ENCODE results near the gene ARHGAP5.

Gene ARHGAP5, protein sequence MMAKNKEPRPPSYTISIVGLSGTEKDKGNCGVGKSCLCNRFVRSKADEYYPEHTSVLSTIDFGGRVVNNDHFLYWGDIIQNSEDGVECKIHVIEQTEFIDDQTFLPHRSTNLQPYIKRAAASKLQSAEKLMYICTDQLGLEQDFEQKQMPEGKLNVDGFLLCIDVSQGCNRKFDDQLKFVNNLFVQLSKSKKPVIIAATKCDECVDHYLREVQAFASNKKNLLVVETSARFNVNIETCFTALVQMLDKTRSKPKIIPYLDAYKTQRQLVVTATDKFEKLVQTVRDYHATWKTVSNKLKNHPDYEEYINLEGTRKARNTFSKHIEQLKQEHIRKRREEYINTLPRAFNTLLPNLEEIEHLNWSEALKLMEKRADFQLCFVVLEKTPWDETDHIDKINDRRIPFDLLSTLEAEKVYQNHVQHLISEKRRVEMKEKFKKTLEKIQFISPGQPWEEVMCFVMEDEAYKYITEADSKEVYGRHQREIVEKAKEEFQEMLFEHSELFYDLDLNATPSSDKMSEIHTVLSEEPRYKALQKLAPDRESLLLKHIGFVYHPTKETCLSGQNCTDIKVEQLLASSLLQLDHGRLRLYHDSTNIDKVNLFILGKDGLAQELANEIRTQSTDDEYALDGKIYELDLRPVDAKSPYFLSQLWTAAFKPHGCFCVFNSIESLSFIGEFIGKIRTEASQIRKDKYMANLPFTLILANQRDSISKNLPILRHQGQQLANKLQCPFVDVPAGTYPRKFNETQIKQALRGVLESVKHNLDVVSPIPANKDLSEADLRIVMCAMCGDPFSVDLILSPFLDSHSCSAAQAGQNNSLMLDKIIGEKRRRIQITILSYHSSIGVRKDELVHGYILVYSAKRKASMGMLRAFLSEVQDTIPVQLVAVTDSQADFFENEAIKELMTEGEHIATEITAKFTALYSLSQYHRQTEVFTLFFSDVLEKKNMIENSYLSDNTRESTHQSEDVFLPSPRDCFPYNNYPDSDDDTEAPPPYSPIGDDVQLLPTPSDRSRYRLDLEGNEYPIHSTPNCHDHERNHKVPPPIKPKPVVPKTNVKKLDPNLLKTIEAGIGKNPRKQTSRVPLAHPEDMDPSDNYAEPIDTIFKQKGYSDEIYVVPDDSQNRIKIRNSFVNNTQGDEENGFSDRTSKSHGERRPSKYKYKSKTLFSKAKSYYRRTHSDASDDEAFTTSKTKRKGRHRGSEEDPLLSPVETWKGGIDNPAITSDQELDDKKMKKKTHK (N-terminal part only)

DNA sequence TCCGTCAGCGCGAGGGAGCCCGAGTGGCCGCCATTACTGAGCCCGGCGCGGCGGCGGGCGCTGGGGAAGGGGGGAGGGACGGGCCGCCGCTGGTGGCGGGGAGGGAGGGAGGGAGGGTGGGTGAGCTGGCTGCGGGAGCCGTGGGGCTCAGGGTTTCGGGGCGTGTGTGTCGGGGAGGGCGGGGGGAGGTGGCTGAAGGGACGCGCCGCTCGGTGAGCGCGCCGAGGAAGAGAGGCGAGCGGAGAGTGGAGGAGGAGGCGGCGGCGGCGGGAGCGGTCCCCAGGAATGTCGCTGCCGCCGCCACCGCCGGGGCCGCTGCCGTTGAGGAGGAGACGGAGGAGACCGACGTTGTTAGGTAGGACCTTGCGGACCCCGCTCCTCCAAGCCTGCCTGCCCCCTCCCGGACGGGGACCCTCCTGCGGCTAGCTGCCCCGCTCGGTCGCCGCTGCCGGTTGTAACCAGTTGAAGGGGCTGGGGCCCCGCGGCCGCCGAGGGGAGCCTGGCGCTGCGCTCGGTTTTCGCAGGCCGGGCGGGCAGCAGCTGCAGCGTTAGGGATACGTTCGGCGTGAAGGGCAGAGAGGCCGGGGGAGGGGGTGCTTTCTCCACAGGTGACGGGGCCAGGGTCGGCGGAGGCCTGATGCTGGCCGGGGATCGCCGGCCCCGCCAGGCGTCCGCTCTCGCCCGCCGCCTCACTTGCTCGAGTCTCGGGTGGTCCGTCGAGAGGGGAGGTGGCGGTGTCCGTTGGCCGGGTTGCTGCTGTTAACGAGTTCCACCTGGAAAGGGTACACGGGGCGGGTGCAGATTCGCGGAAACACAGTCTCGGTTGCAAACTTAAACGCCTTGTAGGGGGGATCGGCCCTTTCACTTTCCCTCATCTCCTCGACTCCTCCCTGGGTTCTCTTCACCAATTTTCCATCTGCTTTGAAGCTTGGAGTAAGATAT, at the start of gene ARHGAP5:
ARHGAP5 (plus strand) TSS at position 224 of the 942 bp plus-strand sequence. CDS start 13,366 bp downstream, outside the sequence.
- DNase-seq, result peak; percentile 37

DNA sequence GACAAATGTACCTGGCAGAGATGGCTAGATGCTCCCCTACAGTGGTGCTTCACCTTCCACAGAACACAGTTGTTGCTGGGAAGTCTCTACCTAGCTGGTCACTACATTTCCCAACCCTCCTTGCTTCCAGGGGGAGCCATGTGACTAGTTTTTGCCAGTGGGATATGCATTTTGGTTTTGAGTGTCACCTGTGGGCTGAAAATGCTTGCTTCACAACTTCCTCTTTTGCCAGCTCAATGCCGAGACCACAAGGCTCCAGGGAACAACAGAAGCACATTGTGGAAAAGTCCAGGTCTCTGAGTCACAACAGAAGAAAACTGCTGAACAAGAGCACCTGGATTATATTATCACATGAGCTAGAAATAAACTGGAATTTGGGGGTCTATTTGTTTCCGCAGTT, 48.5 kb upstream of the ARHGAP5 start:
- no peak for DNase-seq

- no peak for DNase-seq
Observed at GRCh38 chr14:32033543-32033942, 43.6 kb upstream of the ARHGAP5 start.

DNA sequence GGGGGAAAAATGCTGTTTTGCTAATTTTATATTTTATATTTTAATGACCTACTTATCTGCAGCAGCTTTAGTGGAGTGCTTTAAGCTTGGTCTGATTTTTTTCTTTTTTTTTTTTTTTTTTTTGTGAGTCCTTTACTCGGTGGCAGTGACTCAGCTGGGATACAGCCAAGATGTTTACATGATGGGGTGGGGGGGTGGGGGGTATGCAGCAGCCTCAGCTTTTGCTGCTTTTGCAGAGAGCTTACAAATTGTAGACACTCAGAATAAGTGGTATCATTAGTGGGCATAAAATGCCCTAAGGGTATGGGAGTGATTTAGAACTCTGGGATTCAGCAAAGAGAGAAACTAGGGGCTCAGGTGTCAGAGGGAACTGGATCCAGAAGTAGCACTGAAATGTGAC, 38.2 kb upstream of the ARHGAP5 start:
- no peak for DNase-seq

DNA sequence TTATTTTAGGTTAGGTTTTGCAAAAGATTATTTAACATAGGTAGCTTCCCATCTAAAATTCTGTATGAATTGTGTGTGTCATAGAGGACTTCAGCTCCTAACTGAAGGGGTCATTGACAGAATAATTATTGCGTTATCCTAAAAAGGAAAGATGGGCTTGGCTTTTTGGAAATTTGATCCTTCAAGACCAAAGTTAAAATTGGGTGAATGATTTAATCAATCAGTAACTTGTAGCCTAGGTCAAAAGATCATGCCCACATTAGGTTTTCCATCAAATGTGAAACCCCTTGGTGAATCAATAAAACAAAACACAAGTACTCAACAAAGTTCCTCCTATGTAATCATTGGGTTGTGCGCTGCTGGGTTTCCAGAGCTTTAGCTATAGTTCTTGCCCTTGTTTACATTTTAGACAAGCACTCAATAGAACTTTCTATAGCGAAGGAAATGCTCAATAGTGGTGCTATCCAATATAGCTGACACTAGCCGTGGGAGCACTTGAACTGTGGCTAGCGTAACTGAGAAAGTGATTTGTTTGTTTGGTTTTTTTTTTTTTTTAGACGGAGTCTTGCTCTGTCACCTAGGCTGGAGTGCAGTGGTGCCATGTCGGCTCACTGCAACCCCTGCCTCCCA, 37.6 kb upstream of the ARHGAP5 start:
- no peak for DNase-seq

DNA sequence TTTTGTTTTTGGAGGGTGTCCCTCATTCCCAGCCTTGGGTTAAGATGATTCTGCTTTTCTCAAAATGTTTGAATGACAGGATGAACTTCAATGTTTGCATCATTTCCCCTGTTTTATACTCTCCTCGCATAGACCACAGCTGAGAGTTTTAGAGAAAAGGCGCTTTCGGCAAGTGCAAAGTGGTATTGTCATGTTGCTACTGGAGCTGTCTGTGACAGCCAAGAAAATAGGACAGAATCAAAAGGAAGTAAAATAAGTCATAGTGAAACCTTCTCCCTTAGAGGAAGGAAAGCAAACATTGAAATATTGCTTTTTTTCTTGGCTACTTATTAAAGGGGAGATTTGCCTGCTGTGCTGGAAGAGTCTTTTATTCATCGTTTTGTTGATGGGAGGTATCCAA, 33.5 kb upstream of the ARHGAP5 start:
- DNase-seq, result no peak

DNA sequence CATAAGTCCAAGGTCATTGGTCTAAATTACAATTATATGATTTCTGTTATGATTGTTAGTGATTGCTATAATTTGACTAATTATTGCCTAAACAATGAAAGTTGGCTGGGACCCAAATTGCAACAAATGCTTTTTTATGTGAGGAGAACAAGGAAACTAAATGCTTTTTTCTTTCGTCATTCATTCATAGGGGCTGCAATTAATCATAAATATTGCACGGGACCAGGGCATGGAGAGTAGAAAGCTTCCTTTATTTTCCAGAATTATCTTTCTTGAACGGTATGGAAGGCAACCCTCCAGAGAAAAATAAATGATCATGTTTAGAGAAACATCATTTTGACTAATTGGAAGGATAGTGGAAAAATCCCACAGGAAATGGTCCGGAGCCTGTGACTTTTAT, 32.6 kb upstream of the ARHGAP5 start:
- DNase-seq, result no peak

- no peak for DNase-seq
Observed at GRCh38 chr14:32047791-32048190, 29.3 kb upstream of the ARHGAP5 start.

GRCh38 chr14:32049361-32050088, 27.6 kb upstream of the ARHGAP5 start:
- no peak for DNase-seq

DNA sequence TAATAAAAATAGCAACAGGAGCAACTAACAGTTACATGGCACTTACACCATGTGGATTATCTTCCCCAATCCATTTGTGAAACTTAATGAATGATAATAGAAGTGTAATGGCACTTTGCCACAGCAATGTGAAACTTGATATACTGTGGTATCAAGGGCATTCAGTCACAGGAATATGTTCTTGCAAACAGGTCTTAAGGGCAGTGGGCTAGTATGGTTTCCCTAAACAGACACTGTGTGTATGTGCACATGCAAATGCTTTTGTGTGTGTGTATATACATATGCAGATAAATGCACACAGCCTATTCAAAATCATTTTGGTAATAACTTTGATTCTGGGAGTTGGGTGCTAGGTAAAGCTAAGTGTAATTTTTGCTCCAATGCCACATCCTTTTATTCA, 26.2 kb upstream of the ARHGAP5 start:
- DNase-seq, result no peak

GRCh38 chr14:32054536-32054935, 22.6 kb upstream of the ARHGAP5 start:
- no peak for DNase-seq

DNA sequence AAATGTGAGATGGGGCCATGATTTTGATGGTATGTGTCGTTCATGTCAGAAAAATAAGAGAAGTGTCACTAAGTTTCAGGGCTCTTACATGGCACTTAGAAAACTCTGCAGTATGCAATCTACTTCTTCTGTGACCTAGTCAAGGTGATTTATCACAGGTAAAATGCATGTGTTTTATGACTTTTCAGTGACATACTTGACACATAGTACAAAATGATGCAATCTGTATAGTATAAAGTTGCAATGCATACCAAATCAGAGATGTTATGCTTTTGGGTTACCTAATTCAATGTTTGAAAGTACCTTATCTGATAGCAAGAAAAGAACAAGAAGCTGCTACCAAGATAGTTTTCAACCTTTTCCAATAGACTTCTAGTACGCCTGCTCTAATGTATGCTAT, 21.9 kb upstream of the ARHGAP5 start:
- no peak for DNase-seq

- no peak for DNase-seq
Observed at GRCh38 chr14:32059702-32060101, 17.4 kb upstream of the ARHGAP5 start.

DNA sequence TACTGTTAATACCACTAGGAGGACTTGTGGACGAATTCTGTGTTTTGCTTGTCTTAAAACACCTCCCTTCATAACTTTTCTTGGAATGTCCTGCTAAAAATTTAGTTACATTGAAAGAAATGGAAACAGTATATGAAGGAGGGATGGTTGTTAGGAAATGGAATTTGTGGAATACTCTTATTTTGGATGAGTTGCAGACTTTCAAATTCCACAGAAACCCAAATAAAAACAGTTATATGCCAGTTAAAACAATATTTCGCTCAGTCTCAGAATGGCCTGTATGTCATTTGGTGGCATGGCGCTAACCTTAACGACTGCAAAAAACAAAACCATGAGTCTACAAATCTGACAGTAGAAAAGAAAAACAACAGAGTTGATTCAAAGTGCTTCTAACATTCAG, 12.2 kb upstream of the ARHGAP5 start:
- no peak for DNase-seq

- DNase-seq, result no peak
Observed at GRCh38 chr14:32068708-32069107, 8.4 kb upstream of the ARHGAP5 start.

DNA sequence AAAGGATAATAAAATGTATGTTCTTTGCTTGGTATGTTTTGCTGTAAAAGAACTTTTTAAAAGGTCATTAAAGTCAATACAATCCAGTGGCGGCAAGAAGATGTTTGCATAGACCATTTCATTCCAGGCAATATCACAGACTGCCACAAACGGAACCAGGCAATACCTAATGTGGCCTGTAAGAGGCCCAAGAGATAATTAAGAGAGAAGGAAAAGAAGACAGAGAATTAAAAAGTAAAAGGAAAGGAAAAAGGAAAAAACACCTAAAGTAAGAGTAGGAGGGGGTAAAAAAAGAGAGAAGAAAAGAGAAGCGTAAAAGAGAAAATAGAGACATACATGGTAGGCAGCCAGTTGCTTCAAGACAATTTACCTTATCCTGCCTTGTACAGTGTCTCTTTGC, 6.8 kb upstream of the ARHGAP5 start:
- DNase-seq, result no peak

GRCh38 chr14:32072676-32073075, 4.4 kb upstream of the ARHGAP5 start:
- DNase-seq, result no peak

DNA sequence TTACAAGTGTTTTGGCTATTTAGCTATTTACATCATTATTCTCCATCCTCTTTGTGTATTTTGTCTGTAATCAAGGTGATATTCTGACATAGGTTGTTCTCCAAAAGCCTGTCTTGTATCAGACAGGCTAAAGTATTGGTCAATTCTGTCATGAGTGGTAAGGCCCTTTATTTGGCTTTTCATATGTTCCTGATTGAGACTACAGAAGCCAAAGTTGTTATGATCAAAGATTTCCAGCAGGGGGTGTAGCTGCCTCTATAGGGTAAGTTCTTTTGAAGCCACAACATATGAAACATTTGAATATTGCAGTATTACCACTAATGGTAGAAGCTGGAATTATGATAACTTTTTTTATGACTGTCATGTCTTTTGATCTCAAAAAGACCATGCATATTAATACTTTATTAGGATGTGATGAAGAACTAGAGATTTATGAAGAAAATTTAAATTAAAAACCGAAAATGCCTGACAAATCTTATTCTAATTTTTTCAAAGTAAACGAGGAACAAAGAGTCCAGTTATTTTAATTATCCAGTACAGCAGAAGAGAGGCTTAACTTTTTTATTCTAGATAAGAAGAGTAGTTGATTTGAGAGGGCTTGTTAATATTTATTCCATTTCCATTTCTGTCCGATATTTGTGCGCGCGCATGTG, 3.4 kb upstream of the ARHGAP5 start:
- peak; percentile 86 for DNase-seq

GRCh38 chr14:32074887-32075572, 2.1 kb upstream of the ARHGAP5 start:
- no peak for DNase-seq

Data from CD4-positive, alpha-beta T cell treated with Interleukin-17A for 1 hour (primary cell).